ENCODE measurements around the gene TOE1.

The TOE1 gene

GRCh38 chr1:45339789-45340558 is at the start of gene TOE1, which contains the start of gene MUTYH:
Gene TOE1 (plus strand): TSS chr1:45340170. CDS start chr1:45340253, 83 bp downstream.
Gene MUTYH (minus strand): TSS chr1:45340440. CDS start chr1:45334505, 5,935 bp downstream.
- ChIA-PET POLR2A (interaction anchor here (0.6 to 3.2 kb wide), 37 partner anchors 10 to 907 kb away, joined by 3 to 62 read pairs (median 6); partner anchors contain the start of genes AKR1A1, BTBD19, CCDC163 and GPBP1L1), CTCF (interaction anchor here (0.7 to 2.3 kb wide), 12 partner anchors 9 to 884 kb away, joined by 3 to 8 read pairs (median 5); partner anchors contain the start of genes RNU5D-1 and TESK2)
- peak within 1 kb of the TSS; percentile 67 for H3K4me3 ChIP-seq (ENCODE audit: low read depth, low read length)
- H3K27ac ChIP-seq (ENCODE audit: extremely low read depth, low read depth, low read length), result peak within 1 kb of the TSS; percentile 75
- peaks cover 0 to 50% of the 10 kb centered on the region in 2 experiments; a peak in 2 of 3 replicates for H3K36me3 ChIP-seq (ENCODE audit: control insufficient read depth in 2 of 2, insufficient read depth in 1 of 2, low read length in 2 of 2)
- no peaks in the 10 kb centered on the region for H3K4me1 ChIP-seq (ENCODE audit: control insufficient read depth, insufficient read depth, low read length)
- H3K9me3 ChIP-seq (ENCODE audit: control insufficient read depth, insufficient read depth, low read depth, low read length), result no peaks in the 10 kb centered on the region
- no peak for TF ChIP-seq ZNF248 (tag by site-specific recombination; IDR thresholded peaks at IDR 0.05)
- TF ChIP-seq INSM2 (tag by site-specific recombination; IDR thresholded peaks at IDR 0.05), result peak; percentile 18; the same call in 1 of the 2 replicates
- TF ChIP-seq KLF1 (tag by site-specific recombination; IDR thresholded peaks at IDR 0.05), result no peak; the same call in 1 of the 2 replicates
- TF ChIP-seq ZNF398 (tag by site-specific recombination; IDR thresholded peaks at IDR 0.05), result peak; percentile 34
- TF ChIP-seq, protein P1, sequence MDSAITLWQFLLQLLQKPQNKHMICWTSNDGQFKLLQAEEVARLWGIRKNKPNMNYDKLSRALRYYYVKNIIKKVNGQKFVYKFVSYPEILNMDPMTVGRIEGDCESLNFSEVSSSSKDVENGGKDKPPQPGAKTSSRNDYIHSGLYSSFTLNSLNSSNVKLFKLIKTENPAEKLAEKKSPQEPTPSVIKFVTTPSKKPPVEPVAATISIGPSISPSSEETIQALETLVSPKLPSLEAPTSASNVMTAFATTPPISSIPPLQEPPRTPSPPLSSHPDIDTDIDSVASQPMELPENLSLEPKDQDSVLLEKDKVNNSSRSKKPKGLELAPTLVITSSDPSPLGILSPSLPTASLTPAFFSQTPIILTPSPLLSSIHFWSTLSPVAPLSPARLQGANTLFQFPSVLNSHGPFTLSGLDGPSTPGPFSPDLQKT (IDR thresholded peaks at IDR 0.05; ENCODE audit: borderline replicate concordance, low read depth, low read length), result no peak; the same call in 1 of the 2 replicates
- TF ChIP-seq YY1 (tag by site-specific recombination; IDR thresholded peaks at IDR 0.05), result peak; percentile 96
- TF ChIP-seq ZNF169 (tag by site-specific recombination; IDR thresholded peaks at IDR 0.05), result no peak
- TF ChIP-seq, protein P2, sequence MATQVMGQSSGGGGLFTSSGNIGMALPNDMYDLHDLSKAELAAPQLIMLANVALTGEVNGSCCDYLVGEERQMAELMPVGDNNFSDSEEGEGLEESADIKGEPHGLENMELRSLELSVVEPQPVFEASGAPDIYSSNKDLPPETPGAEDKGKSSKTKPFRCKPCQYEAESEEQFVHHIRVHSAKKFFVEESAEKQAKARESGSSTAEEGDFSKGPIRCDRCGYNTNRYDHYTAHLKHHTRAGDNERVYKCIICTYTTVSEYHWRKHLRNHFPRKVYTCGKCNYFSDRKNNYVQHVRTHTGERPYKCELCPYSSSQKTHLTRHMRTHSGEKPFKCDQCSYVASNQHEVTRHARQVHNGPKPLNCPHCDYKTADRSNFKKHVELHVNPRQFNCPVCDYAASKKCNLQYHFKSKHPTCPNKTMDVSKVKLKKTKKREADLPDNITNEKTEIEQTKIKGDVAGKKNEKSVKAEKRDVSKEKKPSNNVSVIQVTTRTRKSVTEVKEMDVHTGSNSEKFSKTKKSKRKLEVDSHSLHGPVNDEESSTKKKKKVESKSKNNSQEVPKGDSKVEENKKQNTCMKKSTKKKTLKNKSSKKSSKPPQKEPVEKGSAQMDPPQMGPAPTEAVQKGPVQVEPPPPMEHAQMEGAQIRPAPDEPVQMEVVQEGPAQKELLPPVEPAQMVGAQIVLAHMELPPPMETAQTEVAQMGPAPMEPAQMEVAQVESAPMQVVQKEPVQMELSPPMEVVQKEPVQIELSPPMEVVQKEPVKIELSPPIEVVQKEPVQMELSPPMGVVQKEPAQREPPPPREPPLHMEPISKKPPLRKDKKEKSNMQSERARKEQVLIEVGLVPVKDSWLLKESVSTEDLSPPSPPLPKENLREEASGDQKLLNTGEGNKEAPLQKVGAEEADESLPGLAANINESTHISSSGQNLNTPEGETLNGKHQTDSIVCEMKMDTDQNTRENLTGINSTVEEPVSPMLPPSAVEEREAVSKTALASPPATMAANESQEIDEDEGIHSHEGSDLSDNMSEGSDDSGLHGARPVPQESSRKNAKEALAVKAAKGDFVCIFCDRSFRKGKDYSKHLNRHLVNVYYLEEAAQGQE (tag by site-specific recombination; IDR thresholded peaks at IDR 0.05), result peak; percentile 80
- TF ChIP-seq, protein P3, sequence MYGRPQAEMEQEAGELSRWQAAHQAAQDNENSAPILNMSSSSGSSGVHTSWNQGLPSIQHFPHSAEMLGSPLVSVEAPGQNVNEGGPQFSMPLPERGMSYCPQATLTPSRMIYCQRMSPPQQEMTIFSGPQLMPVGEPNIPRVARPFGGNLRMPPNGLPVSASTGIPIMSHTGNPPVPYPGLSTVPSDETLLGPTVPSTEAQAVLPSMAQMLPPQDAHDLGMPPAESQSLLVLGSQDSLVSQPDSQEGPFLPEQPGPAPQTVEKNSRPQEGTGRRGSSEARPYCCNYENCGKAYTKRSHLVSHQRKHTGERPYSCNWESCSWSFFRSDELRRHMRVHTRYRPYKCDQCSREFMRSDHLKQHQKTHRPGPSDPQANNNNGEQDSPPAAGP (tag by site-specific recombination; IDR thresholded peaks at IDR 0.05), result peak; percentile 41
- TF ChIP-seq ZNF24 (tag by site-specific recombination; IDR thresholded peaks at IDR 0.05), result peak; percentile 73; the same call in 1 of the 2 replicates
- TF ChIP-seq, protein P4, sequence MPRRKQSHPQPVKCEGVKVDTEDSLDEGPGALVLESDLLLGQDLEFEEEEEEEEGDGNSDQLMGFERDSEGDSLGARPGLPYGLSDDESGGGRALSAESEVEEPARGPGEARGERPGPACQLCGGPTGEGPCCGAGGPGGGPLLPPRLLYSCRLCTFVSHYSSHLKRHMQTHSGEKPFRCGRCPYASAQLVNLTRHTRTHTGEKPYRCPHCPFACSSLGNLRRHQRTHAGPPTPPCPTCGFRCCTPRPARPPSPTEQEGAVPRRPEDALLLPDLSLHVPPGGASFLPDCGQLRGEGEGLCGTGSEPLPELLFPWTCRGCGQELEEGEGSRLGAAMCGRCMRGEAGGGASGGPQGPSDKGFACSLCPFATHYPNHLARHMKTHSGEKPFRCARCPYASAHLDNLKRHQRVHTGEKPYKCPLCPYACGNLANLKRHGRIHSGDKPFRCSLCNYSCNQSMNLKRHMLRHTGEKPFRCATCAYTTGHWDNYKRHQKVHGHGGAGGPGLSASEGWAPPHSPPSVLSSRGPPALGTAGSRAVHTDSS (tag by site-specific recombination; IDR thresholded peaks at IDR 0.05), result no peak
- no peak for TF ChIP-seq ZNF530 (tag by site-specific recombination; IDR thresholded peaks at IDR 0.05; ENCODE audit: low read depth)
- TF ChIP-seq ZNF560 (tag by site-specific recombination; IDR thresholded peaks at IDR 0.05; ENCODE audit: borderline replicate concordance), result no peak
- peak; percentile 72 for TF ChIP-seq ZNF629 (tag by site-specific recombination; IDR thresholded peaks at IDR 0.05)
- TF ChIP-seq ZNF37A (tag by site-specific recombination; IDR thresholded peaks at IDR 0.05), result no peak
- no peak for TF ChIP-seq ZNF707 (tag by site-specific recombination; IDR thresholded peaks at IDR 0.05)
- TF ChIP-seq ZNF473 (tag by site-specific recombination; IDR thresholded peaks at IDR 0.05), result no peak
- TF ChIP-seq ZNF280C (tag by site-specific recombination; IDR thresholded peaks at IDR 0.05), result no peak
- TF ChIP-seq, protein P5, sequence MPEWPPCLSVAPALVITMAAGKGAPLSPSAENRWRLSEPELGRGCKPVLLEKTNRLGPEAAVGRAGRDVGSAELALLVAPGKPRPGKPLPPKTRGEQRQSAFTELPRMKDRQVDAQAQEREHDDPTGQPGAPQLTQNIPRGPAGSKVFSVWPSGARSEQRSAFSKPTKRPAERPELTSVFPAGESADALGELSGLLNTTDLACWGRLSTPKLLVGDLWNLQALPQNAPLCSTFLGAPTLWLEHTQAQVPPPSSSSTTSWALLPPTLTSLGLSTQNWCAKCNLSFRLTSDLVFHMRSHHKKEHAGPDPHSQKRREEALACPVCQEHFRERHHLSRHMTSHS (tag by site-specific recombination; IDR thresholded peaks at IDR 0.05), result no peak
- TF ChIP-seq ZNF571 (tag by site-specific recombination; IDR thresholded peaks at IDR 0.05), result no peak

Measured in HEK293 (cell line).